ENCODE measurements around the gene SMAD9. TPM values are rescaled to one million over a fixed set of nuclear protein-coding genes. Genes with fewer than 3 reads are reported as not detected.

The SMAD9 gene
- total and polyA plus RNA-seq, 9 of the 15 experiments (the other 6 are each of a cell fraction or from before 2014, with no cell fraction given): 0.02 to 0.08 (median 0.03) TPM; not detected in 4

DNA sequence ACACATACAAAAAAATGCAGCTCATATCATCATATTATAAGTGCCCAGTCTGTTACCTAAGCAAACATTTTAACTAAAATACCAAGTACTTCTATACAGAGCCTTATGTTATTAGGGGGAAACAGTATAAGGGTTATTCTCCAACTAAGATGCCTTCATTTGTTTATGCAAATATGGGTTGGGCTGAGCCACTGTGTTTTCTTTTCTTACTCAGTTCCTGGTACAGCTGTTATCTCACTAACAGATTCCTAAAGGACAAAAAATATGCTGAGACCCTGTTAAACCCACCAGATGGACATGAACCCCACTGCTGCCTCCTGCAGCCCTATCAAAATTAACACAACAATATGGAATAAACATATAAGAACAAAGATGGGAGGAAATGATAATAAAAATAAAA is 34.5 kb upstream of the SMAD9 start (continued):
- TF ChIP-seq, protein P1, sequence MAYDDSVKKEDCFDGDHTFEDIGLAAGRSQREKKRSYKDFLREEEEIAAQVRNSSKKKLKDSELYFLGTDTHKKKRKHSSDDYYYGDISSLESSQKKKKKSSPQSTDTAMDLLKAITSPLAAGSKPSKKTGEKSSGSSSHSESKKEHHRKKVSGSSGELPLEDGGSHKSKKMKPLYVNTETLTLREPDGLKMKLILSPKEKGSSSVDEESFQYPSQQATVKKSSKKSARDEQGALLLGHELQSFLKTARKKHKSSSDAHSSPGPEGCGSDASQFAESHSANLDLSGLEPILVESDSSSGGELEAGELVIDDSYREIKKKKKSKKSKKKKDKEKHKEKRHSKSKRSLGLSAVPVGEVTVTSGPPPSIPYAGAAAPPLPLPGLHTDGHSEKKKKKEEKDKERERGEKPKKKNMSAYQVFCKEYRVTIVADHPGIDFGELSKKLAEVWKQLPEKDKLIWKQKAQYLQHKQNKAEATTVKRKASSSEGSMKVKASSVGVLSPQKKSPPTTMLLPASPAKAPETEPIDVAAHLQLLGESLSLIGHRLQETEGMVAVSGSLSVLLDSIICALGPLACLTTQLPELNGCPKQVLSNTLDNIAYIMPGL (CRISPR knock-in tag; IDR thresholded peaks at IDR 0.05): no peak
- TF ChIP-seq ZNF717 (CRISPR knock-in tag; IDR thresholded peaks at IDR 0.05): no peak
- TF ChIP-seq CBX1 (IDR thresholded peaks at IDR 0.05; ENCODE audit: low read depth): no peak
- no peak for TF ChIP-seq FOXP1 (CRISPR knock-in tag; IDR thresholded peaks at IDR 0.05)
- TF ChIP-seq TAF1 (IDR thresholded peaks at IDR 0.05; ENCODE audit: control insufficient read depth, extremely low read depth, insufficient read depth, low read length, severe bottlenecking): no peak

DNA sequence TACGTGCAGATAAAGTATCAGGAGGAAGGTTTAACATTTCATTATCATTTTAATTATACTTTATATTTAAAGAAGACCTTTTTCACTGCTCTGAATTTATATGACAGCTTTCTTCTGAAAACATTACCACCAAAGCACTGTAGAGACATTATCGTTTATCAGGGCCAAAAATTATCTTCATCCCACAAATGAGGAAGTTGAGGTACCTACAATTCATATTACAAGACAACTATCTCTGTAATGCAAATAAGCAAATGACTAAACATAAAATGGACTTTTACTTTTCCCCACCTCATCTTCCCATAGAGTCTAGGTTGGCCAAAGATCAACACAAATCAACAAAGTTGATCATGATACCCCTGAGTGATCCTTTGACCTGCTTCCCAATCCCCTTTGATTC is 30.9 kb upstream of the SMAD9 start:
- no TSS peak for BruUV-seq (replicated peaks)
- H3K4me3 ChIP-seq: no peak overlapping the region
- POLR2A ChIA-PET: no interaction called here
- in situ Hi-C loops (cut with MboI) (no loop called here), intact Hi-C loops (cut with micrococcal nuclease) (no loop called here)
- CTCF ChIA-PET (ENCODE audit: low intra/inter-chr PET ratio): no interaction called here
- H3K27me3 ChIP-seq (ENCODE audit: control insufficient read depth in 2 of 2, insufficient read depth in 2 of 2, low read length in 2 of 2): no peaks in the 10 kb centered on the region
- no peak for ATAC-seq
- H4K20me1 ChIP-seq (replicated peaks; ENCODE audit: control insufficient read depth, insufficient read depth, low read length): no peaks in the 10 kb centered on the region
- 69% methylated on average over 2 of the region's 2 CpGs for WGBS (ENCODE audit: insufficient coverage, low coverage, missing lambda C conversion rate)
- H3K4me2 ChIP-seq (ENCODE audit: insufficient read depth, low read length): no peak overlapping the region
- no peak overlapping the region for H3K27ac ChIP-seq (ENCODE audit: extremely low read depth, low read depth, low read length)
- no peak for DNase-seq (ENCODE audit: extremely low read depth in 1 of 4, low spot score in 3 of 4)
- FAIRE-seq: no peak
- no peaks in the 10 kb centered on the region for H3K79me2 ChIP-seq (ENCODE audit: control insufficient read depth, insufficient read depth, low read length)
- H3K4me1 ChIP-seq (replicated peaks in 1 of 2; ENCODE audit: control insufficient read depth in 2 of 2, insufficient read depth in 2 of 2, low read length in 2 of 2): no peaks in the 10 kb centered on the region
- H2AFZ ChIP-seq (ENCODE audit: low read depth, low read length): no peak overlapping the region
- H3K9ac ChIP-seq (ENCODE audit: insufficient read depth in 1 of 2, low read depth in 2 of 2, low read length in 2 of 2): no peak overlapping the region
- no peaks in the 10 kb centered on the region for H3K9me3 ChIP-seq (replicated peaks; ENCODE audit: control insufficient read depth, insufficient read depth, low read depth, low read length)
- no peaks in the 10 kb centered on the region for H3K9me1 ChIP-seq (ENCODE audit: control insufficient read depth, insufficient read depth, low read length)
- H3K36me3 ChIP-seq (ENCODE audit: control insufficient read depth, insufficient read depth, low read length): peaks cover 33% of the 10 kb centered on the region; the same call in 1 of the 3 replicates
- TF ChIP-seq GTF2A2 (tag; IDR thresholded peaks at IDR 0.05): no peak
- TF ChIP-seq, protein P2, sequence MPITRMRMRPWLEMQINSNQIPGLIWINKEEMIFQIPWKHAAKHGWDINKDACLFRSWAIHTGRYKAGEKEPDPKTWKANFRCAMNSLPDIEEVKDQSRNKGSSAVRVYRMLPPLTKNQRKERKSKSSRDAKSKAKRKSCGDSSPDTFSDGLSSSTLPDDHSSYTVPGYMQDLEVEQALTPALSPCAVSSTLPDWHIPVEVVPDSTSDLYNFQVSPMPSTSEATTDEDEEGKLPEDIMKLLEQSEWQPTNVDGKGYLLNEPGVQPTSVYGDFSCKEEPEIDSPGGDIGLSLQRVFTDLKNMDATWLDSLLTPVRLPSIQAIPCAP (CRISPR knock-in tag; IDR thresholded peaks at IDR 0.05; ENCODE audit: borderline replicate concordance): no peak
- no peak for TF ChIP-seq RB1 (IDR thresholded peaks at IDR 0.05; ENCODE audit: low read depth)
- TF ChIP-seq TAF15 (IDR thresholded peaks at IDR 0.05; ENCODE audit: low read depth, low read length): no peak
- TF ChIP-seq RFX5 (IDR thresholded peaks at IDR 0.05; ENCODE audit: low read depth, low read length): no peak
- TF ChIP-seq RFX1 (IDR thresholded peaks at IDR 0.05): no peak
- TF ChIP-seq, protein P3, sequence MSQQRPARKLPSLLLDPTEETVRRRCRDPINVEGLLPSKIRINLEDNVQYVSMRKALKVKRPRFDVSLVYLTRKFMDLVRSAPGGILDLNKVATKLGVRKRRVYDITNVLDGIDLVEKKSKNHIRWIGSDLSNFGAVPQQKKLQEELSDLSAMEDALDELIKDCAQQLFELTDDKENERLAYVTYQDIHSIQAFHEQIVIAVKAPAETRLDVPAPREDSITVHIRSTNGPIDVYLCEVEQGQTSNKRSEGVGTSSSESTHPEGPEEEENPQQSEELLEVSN (IDR thresholded peaks at IDR 0.05; ENCODE audit: borderline replicate concordance in 1 of 2, extremely low read depth in 1 of 2, insufficient read depth in 1 of 2, insufficient read length in 1 of 2, low read depth in 1 of 2, low read length in 1 of 2, poor library complexity in 1 of 2, severe bottlenecking in 1 of 2): no peak
- no peak for TF ChIP-seq SRF (CRISPR knock-in tag; IDR thresholded peaks at IDR 0.05)
- TF ChIP-seq CBX3 (IDR thresholded peaks at IDR 0.05; ENCODE audit: borderline replicate concordance in 1 of 2, low read length in 2 of 2): no peak
- TF ChIP-seq, protein P4, sequence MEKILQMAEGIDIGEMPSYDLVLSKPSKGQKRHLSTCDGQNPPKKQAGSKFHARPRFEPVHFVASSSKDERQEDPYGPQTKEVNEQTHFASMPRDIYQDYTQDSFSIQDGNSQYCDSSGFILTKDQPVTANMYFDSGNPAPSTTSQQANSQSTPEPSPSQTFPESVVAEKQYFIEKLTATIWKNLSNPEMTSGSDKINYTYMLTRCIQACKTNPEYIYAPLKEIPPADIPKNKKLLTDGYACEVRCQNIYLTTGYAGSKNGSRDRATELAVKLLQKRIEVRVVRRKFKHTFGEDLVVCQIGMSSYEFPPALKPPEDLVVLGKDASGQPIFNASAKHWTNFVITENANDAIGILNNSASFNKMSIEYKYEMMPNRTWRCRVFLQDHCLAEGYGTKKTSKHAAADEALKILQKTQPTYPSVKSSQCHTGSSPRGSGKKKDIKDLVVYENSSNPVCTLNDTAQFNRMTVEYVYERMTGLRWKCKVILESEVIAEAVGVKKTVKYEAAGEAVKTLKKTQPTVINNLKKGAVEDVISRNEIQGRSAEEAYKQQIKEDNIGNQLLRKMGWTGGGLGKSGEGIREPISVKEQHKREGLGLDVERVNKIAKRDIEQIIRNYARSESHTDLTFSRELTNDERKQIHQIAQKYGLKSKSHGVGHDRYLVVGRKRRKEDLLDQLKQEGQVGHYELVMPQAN (IDR thresholded peaks at IDR 0.05; ENCODE audit: borderline replicate concordance): no peak
- no peak for TF ChIP-seq EP400 (IDR thresholded peaks at IDR 0.05)

Measured in K562 (cell line).